GM12891 (cell line): Measurements from ENCODE around the gene LRMDA.

Experiments used
- POLR2A ChIP-seq: IDR thresholded peaks from 2 replicates; pipeline ENCODE4 v1.6.1; 2011; ENCODE audit warnings: low read depth, low read length, control low read depth
- POLR2AphosphoS5 ChIP-seq: IDR thresholded peaks from 2 replicates; pipeline ENCODE4 v1.6.1; 2011; ENCODE audit warnings: low read depth, low read length, control low read depth
- POU2F2 ChIP-seq: IDR thresholded peaks from 2 replicates; pipeline ENCODE4 v1.6.1; 2011; ENCODE audit warnings: low read depth, mild to moderate bottlenecking, control low read depth, low read length, moderate library complexity
- SPI1 ChIP-seq: IDR thresholded peaks from 2 replicates; pipeline ENCODE4 v1.6.1; 2011; ENCODE audit warnings: low read depth, low read length, control low read depth
- TAF1 ChIP-seq: IDR thresholded peaks from 2 replicates; pipeline ENCODE4 v1.6.1; 2011; ENCODE audit warnings: low read depth, low read length, control low read depth

- no peak for TF ChIP-seq SPI1
- no peak for TF ChIP-seq POLR2A
- no peak for TF ChIP-seq POLR2AphosphoS5
- no peak for TF ChIP-seq TAF1
- no peak for TF ChIP-seq POU2F2
These were observed 225.9 kb downstream of the LRMDA start for GRCh38 chr10:75657351-75657750.
